HepG2 (cell line): Measurements from ENCODE around the gene SV2A. TPM values are rescaled to one million over a fixed set of nuclear protein-coding genes. Genes with fewer than 3 reads are reported as not detected.
A peak's percentile ranks its signal among the peaks of the same experiment; 100 is the strongest.

Experiments used
- EEA1 ChIP-seq: sonication (generic); formaldehyde crosslinking; IDR thresholded peaks from 2 replicates; pipeline ENCODE4 v1.5.1; 2020; ENCODE audit warnings: mild to moderate bottlenecking, missing genetic modification reagents, borderline replicate concordance
- FOXK1 ChIP-seq: sonication (generic); formaldehyde crosslinking; IDR thresholded peaks from 2 replicates; pipeline ENCODE4 v1.4.0; 2020; ENCODE audit warnings: low read depth, missing genetic modification reagents, borderline replicate concordance
- GZF1 ChIP-seq: sonication (generic); formaldehyde crosslinking; IDR thresholded peaks from 2 replicates; pipeline ENCODE4 v1.5.1; 2020; ENCODE audit warnings: mild to moderate bottlenecking, missing genetic modification reagents
- HMG20A ChIP-seq: IDR thresholded peaks from 2 replicates; pipeline ENCODE4 v1.6.1; 2016; ENCODE audit warnings: borderline replicate concordance
- MED8 ChIP-seq: sonication (generic); formaldehyde crosslinking; IDR thresholded peaks from 2 replicates; pipeline ENCODE4 v1.8.1; 2023; ENCODE audit warnings: mild to moderate bottlenecking, missing genetic modification reagents; ENCODE audit not compliant: insufficient replicate concordance
- SAFB2 ChIP-seq: sonication (generic); formaldehyde crosslinking; IDR thresholded peaks from 2 replicates; pipeline ENCODE4 v1.5.1; 2020; ENCODE audit warnings: missing genetic modification reagents, low read depth, mild to moderate bottlenecking, borderline replicate concordance
- SOX6 ChIP-seq, 2 experiments: fragments of 450-650 bp in 1 of 2; sonication (generic) in 1 of 2; formaldehyde crosslinking in 1 of 2; IDR thresholded peaks; 2 replicates each; pipeline versions ENCODE4 v1.4.0 to v1.6.1; 2017 to 2020; ENCODE audit warnings: antibody characterized with exemption in 1 of 2, mild to moderate bottlenecking in 1 of 2, missing genetic modification reagents in 1 of 2
- ZNF329 ChIP-seq: sonication (generic); formaldehyde crosslinking; IDR thresholded peaks from 2 replicates; pipeline ENCODE4 v1.9.0; 2021; ENCODE audit warnings: low read depth, mild to moderate bottlenecking, missing genetic modification reagents
- ZNF337 ChIP-seq: sonication (generic); formaldehyde crosslinking; IDR thresholded peaks from 2 replicates; pipeline ENCODE4 v1.5.1; 2020; ENCODE audit warnings: missing genetic modification reagents, low read depth, mild to moderate bottlenecking, borderline replicate concordance
- ZNF354B ChIP-seq: sonication (generic); formaldehyde crosslinking; IDR thresholded peaks from 2 replicates; pipeline ENCODE4 v1.8.0; 2022; ENCODE audit warnings: mild to moderate bottlenecking, missing genetic modification reagents
- ZSCAN29 ChIP-seq: sonication (generic); formaldehyde crosslinking; conservative IDR thresholded peaks from 2 replicates; pipeline ENCODE4 v1.4.0; 2020; ENCODE audit warnings: mild to moderate bottlenecking, missing genetic modification reagents
- ZSCAN9 ChIP-seq: IDR thresholded peaks from 2 replicates; pipeline ENCODE4 v1.6.1; 2016; ENCODE audit warnings: borderline replicate concordance
- polyA plus RNA-seq, 8 experiments: library from polyadenylated mRNA; depleted of rRNA in 3 of 8; stranded (reverse) in 7 of 8; unstranded in 1 of 8; fragments of >200 nt; fragmentation: Illumina TruSeq in 4 of 8; extraction: Trizol in 4 of 8; gene quantifications; 2 replicates each; pipeline versions ENCODE4 v1.2.1 to v1.2.3, GENCODE V29; 2011 to 2016; ENCODE audit warnings: low read depth in 4 of 8, missing spikeins in 1 of 8, mixed read lengths in 1 of 8; ENCODE audit not compliant: insufficient read depth in 1 of 8
- total RNA-seq, 5 experiments: library from RNA; depleted of rRNA; stranded (reverse); fragments of >200 nt; fragmentation: Illumina TruSeq; extraction: Trizol; gene quantifications; 2 replicates each; pipeline ENCODE4 v1.2.3, GENCODE V29; 2016; ENCODE audit warnings: low read depth in 1 of 5
- TF ChIP-seq, protein P1 (sequence below): sonication (generic); formaldehyde crosslinking; IDR thresholded peaks from 2 replicates; pipeline ENCODE4 v1.5.0; 2020; ENCODE audit warnings: mild to moderate bottlenecking, missing genetic modification reagents, borderline replicate concordance
- TF ChIP-seq, protein P2 (sequence below), 2 experiments: sonication (generic) in 1 of 2; formaldehyde crosslinking in 1 of 2; IDR thresholded peaks; 2 replicates each; pipeline versions ENCODE4 v1.5.1 to v1.6.1; 2011 to 2020; ENCODE audit warnings: borderline replicate concordance in 1 of 2, low read depth in 1 of 2, low read length in 1 of 2, mild to moderate bottlenecking in 1 of 2, missing genetic modification reagents in 1 of 2, moderate library complexity in 1 of 2
- TF ChIP-seq, protein P3 (sequence below): fragments of 450-650 bp; IDR thresholded peaks from 2 replicates; pipeline ENCODE4 v1.6.1; 2017

SV2A gene
- total and polyA plus RNA-seq, 2 of the 13 experiments (the other 11 are each of a cell fraction or from before 2014, with no cell fraction given), result 0.84 to 1.9 TPM

DNA sequence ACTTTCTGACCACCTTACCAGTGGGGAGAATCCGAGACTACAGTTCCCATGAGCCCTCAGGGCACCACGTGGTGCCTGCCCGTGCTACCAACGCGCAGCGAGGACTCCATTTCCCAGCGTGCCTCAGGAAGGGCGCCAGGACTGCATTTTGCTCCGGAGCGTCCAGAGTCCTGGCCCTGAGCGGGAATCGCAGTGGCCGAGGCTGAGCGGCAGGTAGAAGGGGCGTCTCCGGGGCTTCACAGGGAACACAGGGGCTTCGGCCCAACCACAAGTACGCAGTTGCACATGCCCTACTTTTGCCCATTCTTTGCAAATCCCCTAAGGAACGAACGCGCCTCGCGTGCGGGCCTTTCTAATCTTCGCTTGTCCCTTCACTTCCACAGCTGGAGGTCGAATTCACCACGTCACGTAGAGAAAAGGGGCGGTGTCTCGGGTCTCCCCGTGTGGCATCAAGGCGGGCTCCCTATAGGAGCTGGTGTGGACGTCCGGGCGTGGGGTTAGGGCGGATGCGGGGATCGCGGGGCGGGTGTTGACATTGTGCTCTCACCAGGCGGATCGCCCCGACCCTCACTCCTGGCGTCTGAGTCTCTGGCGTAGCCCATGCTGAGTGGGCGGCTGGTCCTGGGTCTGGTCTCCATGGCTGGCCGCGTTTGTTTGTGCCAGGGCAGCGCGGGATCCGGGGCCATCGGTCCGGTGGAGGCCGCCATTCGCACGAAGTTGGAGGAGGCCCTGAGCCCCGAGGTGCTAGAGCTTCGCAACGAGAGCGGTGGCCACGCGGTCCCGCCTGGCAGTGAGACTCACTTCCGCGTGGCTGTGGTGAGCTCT, 18.0 kb downstream of the SV2A start, which contains the start of gene BOLA1 (continued):
- TF ChIP-seq, protein P1, sequence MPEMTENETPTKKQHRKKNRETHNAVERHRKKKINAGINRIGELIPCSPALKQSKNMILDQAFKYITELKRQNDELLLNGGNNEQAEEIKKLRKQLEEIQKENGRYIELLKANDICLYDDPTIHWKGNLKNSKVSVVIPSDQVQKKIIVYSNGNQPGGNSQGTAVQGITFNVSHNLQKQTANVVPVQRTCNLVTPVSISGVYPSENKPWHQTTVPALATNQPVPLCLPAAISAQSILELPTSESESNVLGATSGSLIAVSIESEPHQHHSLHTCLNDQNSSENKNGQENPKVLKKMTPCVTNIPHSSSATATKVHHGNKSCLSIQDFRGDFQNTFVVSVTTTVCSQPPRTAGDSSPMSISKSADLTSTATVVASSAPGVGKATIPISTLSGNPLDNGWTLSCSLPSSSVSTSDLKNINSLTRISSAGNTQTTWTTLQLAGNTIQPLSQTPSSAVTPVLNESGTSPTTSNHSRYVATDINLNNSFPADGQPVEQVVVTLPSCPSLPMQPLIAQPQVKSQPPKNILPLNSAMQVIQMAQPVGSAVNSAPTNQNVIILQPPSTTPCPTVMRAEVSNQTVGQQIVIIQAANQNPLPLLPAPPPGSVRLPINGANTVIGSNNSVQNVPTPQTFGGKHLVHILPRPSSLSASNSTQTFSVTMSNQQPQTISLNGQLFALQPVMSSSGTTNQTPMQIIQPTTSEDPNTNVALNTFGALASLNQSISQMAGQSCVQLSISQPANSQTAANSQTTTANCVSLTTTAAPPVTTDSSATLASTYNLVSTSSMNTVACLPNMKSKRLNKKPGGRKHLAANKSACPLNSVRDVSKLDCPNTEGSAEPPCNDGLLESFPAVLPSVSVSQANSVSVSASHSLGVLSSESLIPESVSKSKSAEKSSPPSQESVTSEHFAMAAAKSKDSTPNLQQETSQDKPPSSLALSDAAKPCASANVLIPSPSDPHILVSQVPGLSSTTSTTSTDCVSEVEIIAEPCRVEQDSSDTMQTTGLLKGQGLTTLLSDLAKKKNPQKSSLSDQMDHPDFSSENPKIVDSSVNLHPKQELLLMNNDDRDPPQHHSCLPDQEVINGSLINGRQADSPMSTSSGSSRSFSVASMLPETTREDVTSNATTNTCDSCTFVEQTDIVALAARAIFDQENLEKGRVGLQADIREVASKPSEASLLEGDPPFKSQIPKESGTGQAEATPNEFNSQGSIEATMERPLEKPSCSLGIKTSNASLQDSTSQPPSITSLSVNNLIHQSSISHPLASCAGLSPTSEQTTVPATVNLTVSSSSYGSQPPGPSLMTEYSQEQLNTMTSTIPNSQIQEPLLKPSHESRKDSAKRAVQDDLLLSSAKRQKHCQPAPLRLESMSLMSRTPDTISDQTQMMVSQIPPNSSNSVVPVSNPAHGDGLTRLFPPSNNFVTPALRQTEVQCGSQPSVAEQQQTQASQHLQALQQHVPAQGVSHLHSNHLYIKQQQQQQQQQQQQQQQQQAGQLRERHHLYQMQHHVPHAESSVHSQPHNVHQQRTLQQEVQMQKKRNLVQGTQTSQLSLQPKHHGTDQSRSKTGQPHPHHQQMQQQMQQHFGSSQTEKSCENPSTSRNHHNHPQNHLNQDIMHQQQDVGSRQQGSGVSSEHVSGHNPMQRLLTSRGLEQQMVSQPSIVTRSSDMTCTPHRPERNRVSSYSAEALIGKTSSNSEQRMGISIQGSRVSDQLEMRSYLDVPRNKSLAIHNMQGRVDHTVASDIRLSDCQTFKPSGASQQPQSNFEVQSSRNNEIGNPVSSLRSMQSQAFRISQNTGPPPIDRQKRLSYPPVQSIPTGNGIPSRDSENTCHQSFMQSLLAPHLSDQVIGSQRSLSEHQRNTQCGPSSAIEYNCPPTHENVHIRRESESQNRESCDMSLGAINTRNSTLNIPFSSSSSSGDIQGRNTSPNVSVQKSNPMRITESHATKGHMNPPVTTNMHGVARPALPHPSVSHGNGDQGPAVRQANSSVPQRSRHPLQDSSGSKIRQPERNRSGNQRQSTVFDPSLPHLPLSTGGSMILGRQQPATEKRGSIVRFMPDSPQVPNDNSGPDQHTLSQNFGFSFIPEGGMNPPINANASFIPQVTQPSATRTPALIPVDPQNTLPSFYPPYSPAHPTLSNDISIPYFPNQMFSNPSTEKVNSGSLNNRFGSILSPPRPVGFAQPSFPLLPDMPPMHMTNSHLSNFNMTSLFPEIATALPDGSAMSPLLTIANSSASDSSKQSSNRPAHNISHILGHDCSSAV (CRISPR knock-in tag), result no peak
- TF ChIP-seq SAFB2 (CRISPR knock-in tag), result peak; percentile 65; the same call in 1 of the 2 replicates
- no peak for TF ChIP-seq ZNF329
- TF ChIP-seq, protein P2, sequence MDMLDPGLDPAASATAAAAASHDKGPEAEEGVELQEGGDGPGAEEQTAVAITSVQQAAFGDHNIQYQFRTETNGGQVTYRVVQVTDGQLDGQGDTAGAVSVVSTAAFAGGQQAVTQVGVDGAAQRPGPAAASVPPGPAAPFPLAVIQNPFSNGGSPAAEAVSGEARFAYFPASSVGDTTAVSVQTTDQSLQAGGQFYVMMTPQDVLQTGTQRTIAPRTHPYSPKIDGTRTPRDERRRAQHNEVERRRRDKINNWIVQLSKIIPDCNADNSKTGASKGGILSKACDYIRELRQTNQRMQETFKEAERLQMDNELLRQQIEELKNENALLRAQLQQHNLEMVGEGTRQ (IDR thresholded peaks at IDR 0.05; ENCODE audit: low read depth, low read length), result peak; percentile 94
- TF ChIP-seq, protein P2 (CRISPR knock-in tag; IDR thresholded peaks at IDR 0.05; ENCODE audit: borderline replicate concordance), result peak; percentile 98; the same call in 1 of the 2 replicates
- no peak for TF ChIP-seq SOX6 (IDR thresholded peaks at IDR 0.05)
- 0 out of 2 replicates have a peak, but pooled peaks have one; percentile 8 for TF ChIP-seq SOX6 (CRISPR knock-in tag; IDR thresholded peaks at IDR 0.05)
- TF ChIP-seq ZNF354B (CRISPR knock-in tag), result no peak
- TF ChIP-seq FOXK1 (CRISPR knock-in tag), result peak; percentile 70; the same call in 1 of the 2 replicates
- no peak for TF ChIP-seq HMG20A (CRISPR knock-in tag)
- TF ChIP-seq ZSCAN9 (CRISPR knock-in tag), result no peak
- TF ChIP-seq MED8, result no peak
- no peak for TF ChIP-seq EEA1
- TF ChIP-seq, protein P3, sequence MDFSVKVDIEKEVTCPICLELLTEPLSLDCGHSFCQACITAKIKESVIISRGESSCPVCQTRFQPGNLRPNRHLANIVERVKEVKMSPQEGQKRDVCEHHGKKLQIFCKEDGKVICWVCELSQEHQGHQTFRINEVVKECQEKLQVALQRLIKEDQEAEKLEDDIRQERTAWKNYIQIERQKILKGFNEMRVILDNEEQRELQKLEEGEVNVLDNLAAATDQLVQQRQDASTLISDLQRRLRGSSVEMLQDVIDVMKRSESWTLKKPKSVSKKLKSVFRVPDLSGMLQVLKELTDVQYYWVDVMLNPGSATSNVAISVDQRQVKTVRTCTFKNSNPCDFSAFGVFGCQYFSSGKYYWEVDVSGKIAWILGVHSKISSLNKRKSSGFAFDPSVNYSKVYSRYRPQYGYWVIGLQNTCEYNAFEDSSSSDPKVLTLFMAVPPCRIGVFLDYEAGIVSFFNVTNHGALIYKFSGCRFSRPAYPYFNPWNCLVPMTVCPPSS, result no peak
- TF ChIP-seq GZF1, result no peak
- TF ChIP-seq ZSCAN29 (CRISPR knock-in tag), result no peak
- no peak for TF ChIP-seq ZNF337 (CRISPR knock-in tag)
